HepG2 (cell line): ENCODE results near the gene PDC. TPM values are rescaled to one million over a fixed set of nuclear protein-coding genes. Genes with fewer than 3 reads are reported as not detected.

Experiments
- ATAC-seq: fragments of 200-7000 bp; cut with Tn5 transposase; 3 replicates; pipeline ENCODE4 v1.9.1; 2020; ENCODE audit warnings: mild to moderate bottlenecking, moderate library complexity
- BruUV-seq: library from RNA; stranded (reverse); fragments of 400-500 nt; replicated peaks from 2 replicates; lab custom pipeline; 2021; lab: Mats Ljungman, UMichigan
- CTCF ChIA-PET: fragments of 300-600 bp; formaldehyde crosslinking; extraction: SDS; loops from one replicate; lab custom pipeline; 2021; ENCODE audit warnings: low total read pairs, inconsistent platforms, low intra/inter-chr PET ratio; lab: Yijun Ruan, JAX
- POLR2A ChIA-PET: fragments of 350-600 bp; sonication (Branson Sonifier 250); formaldehyde crosslinking; loops from one replicate; lab custom pipeline; 2020; ENCODE audit warnings: antibody characterized with exemption, inconsistent platforms; lab: Yijun Ruan, JAX
- DNase-seq: peaks from one replicate; pipeline ENCODE4 v3.0.0-alpha.2; 2015; ENCODE audit warnings: low spot score
- FAIRE-seq: peaks from 3 replicates; lab custom pipeline; 2011; peaks lifted over from hg19 to GRCh38; lab: Jason Lieb, UNC
- H2AFZ ChIP-seq: one replicate; pipeline ENCODE4 v1.6.1; 2011; ENCODE audit warnings: low read length, inconsistent platforms
- H3K27ac ChIP-seq: fragments of 300-600 bp; 3 replicates; pipeline ENCODE4 v1.8.0; 2011; ENCODE audit warnings: mixed run types, mild to moderate bottlenecking, mixed read lengths, low read length, inconsistent platforms; ENCODE audit not compliant: insufficient read depth; ENCODE audit errors: extremely low read length
- H3K27me3 ChIP-seq, 2 experiments: fragments of 200-600 bp in 1 of 2; 2 replicates in 1 of 2; 3 replicates in 1 of 2; pipeline versions ENCODE4 v1.6.0 to v1.8.0; 2011; ENCODE audit warnings: low read length in 2 of 2, mild to moderate bottlenecking in 2 of 2, moderate library complexity in 2 of 2, inconsistent platforms in 1 of 2; ENCODE audit not compliant: insufficient read depth in 2 of 2, control insufficient read depth in 1 of 2
- H3K36me3 ChIP-seq, 2 experiments: fragments of 200-600 bp in 1 of 2; replicated peaks in 1 of 2; 2 replicates in 1 of 2; 3 replicates in 1 of 2; pipeline versions ENCODE4 v1.5.1 to v1.8.0; 2011; ENCODE audit warnings: low read length in 2 of 2, inconsistent platforms in 1 of 2; ENCODE audit not compliant: insufficient read depth in 2 of 2, control insufficient read depth in 1 of 2
- H3K4me1 ChIP-seq: 2 replicates; pipeline ENCODE4 v1.5.1; 2012; ENCODE audit warnings: low read length, inconsistent platforms; ENCODE audit not compliant: insufficient read depth
- H3K4me2 ChIP-seq: 2 replicates; pipeline ENCODE4 v1.6.0; 2011; ENCODE audit warnings: low read depth, low read length, inconsistent platforms
- H3K4me3 ChIP-seq, 3 experiments: fragments of 200-600 bp in 1 of 3; sonication (generic), shearing (Covaris generic) in 1 of 3; replicated peaks in 1 of 3; 2 replicates each; pipeline ENCODE4 v1.5.1; 2011 to 2016; ENCODE audit warnings: low read length in 3 of 3, inconsistent platforms in 2 of 3, low read depth in 2 of 3, mild to moderate bottlenecking in 2 of 3, control low read depth in 1 of 3, mixed read lengths in 1 of 3; ENCODE audit not compliant: insufficient read depth in 1 of 3
- H3K79me2 ChIP-seq: one replicate; pipeline ENCODE4 v1.6.1; 2011; ENCODE audit warnings: low read length, inconsistent platforms; ENCODE audit not compliant: insufficient read depth
- H3K9ac ChIP-seq: 2 replicates; pipeline ENCODE4 v1.6.0; 2011; ENCODE audit warnings: mild to moderate bottlenecking, low read depth, low read length, inconsistent platforms; ENCODE audit not compliant: insufficient read depth
- H3K9me3 ChIP-seq: 2 replicates; pipeline ENCODE4 v1.5.1; 2012; ENCODE audit warnings: mild to moderate bottlenecking, low read length
- H4K20me1 ChIP-seq: 2 replicates; pipeline ENCODE4 v1.6.0; 2011; ENCODE audit warnings: inconsistent platforms, mild to moderate bottlenecking, low read length, moderate library complexity; ENCODE audit not compliant: insufficient read depth
- GPN1 ChIP-seq: sonication (generic); formaldehyde crosslinking; IDR thresholded peaks from 2 replicates; pipeline ENCODE4 v1.5.1; 2020; ENCODE audit warnings: missing genetic modification reagents, borderline replicate concordance
- HHEX ChIP-seq: IDR thresholded peaks from 2 replicates; pipeline ENCODE4 v1.6.1; 2016; ENCODE audit warnings: control low read depth
- MTA1 ChIP-seq: sonication (generic); formaldehyde crosslinking; IDR thresholded peaks from 2 replicates; pipeline ENCODE4 v1.4.0; 2020; ENCODE audit warnings: missing genetic modification reagents, mild to moderate bottlenecking, borderline replicate concordance
- NCOA1 ChIP-seq: sonication (generic); formaldehyde crosslinking; IDR thresholded peaks from 2 replicates; pipeline ENCODE4 v1.9.0; 2021; ENCODE audit warnings: missing genetic modification reagents
- RARA ChIP-seq: IDR thresholded peaks from 2 replicates; pipeline ENCODE4 v1.6.1; 2016; ENCODE audit warnings: missing genetic modification reagents, missing compliant biosample characterization
- REL ChIP-seq: sonication (generic); formaldehyde crosslinking; conservative IDR thresholded peaks from 2 replicates; pipeline ENCODE4 v1.8.0; 2022; ENCODE audit warnings: mild to moderate bottlenecking, missing genetic modification reagents, moderate library complexity
- REPIN1 ChIP-seq: sonication (generic); formaldehyde crosslinking; IDR thresholded peaks from 2 replicates; pipeline ENCODE4 v1.8.0; 2022; ENCODE audit warnings: missing genetic modification reagents, low read depth, mild to moderate bottlenecking, borderline replicate concordance
- SAP130 ChIP-seq: IDR thresholded peaks from 2 replicates; pipeline ENCODE4 v1.6.1; 2016; ENCODE audit warnings: low read depth
- SOX5 ChIP-seq: IDR thresholded peaks from 2 replicates; pipeline ENCODE4 v1.6.1; 2016; ENCODE audit warnings: borderline replicate concordance
- SRF ChIP-seq: IDR thresholded peaks from 2 replicates; pipeline ENCODE4 v1.6.1; 2011; ENCODE audit warnings: mild to moderate bottlenecking, low read depth, low read length, moderate library complexity
- ZBTB21 ChIP-seq: sonication (generic); formaldehyde crosslinking; IDR thresholded peaks from 2 replicates; pipeline ENCODE4 v1.4.0; 2020; ENCODE audit warnings: missing genetic modification reagents
- ZNF263 ChIP-seq: sonication (generic); formaldehyde crosslinking; IDR thresholded peaks from 2 replicates; pipeline ENCODE4 v1.4.0; 2020; ENCODE audit warnings: missing genetic modification reagents
- ZNF451 ChIP-seq: sonication (generic); formaldehyde crosslinking; IDR thresholded peaks from 2 replicates; pipeline ENCODE4 v1.5.0; 2020; ENCODE audit warnings: mild to moderate bottlenecking, missing genetic modification reagents
- in situ Hi-C: cut with HindIII; loops from 2 replicates; pipeline ENCODE4 v1.10.0; 2017; ENCODE audit warnings: low pct_unique_long_range_greater_than_20kb; ENCODE audit not compliant: extremely low pct_ligation_motif_present
- intact Hi-C: fragments of 100-400 bp; cut with micrococcal nuclease; formaldehyde crosslinking; loops from one replicate; pipeline ENCODE4 v1.10.0; 2022; ENCODE audit not compliant: unreplicated experiment
- polyA plus RNA-seq, 8 experiments: library from polyadenylated mRNA; depleted of rRNA in 3 of 8; stranded (reverse) in 7 of 8; unstranded in 1 of 8; fragments of >200 nt; fragmentation: Illumina TruSeq in 4 of 8; extraction: Trizol in 4 of 8; gene quantifications; 2 replicates each; pipeline versions ENCODE4 v1.2.1 to v1.2.3, GENCODE V29; 2011 to 2016; ENCODE audit warnings: low read depth in 4 of 8, missing spikeins in 1 of 8, mixed read lengths in 1 of 8; ENCODE audit not compliant: insufficient read depth in 1 of 8
- total RNA-seq, 5 experiments: library from RNA; depleted of rRNA; stranded (reverse); fragments of >200 nt; fragmentation: Illumina TruSeq; extraction: Trizol; gene quantifications; 2 replicates each; pipeline ENCODE4 v1.2.3, GENCODE V29; 2016; ENCODE audit warnings: low read depth in 1 of 5
- TF ChIP-seq, protein P1 (sequence below): sonication (generic); formaldehyde crosslinking; IDR thresholded peaks from 2 replicates; pipeline ENCODE4 v1.9.0; 2021; ENCODE audit warnings: missing genetic modification reagents, mild to moderate bottlenecking, borderline replicate concordance
- TF ChIP-seq, protein P2 (sequence below): sonication (generic); formaldehyde crosslinking; IDR thresholded peaks from 2 replicates; pipeline ENCODE4 v1.4.0; 2020; ENCODE audit warnings: missing genetic modification reagents
- TF ChIP-seq, protein P3 (sequence below): sonication (generic); formaldehyde crosslinking; IDR thresholded peaks from 2 replicates; pipeline ENCODE4 v1.4.0; 2020; ENCODE audit warnings: missing genetic modification reagents
- TF ChIP-seq, protein P4 (sequence below): sonication (generic); formaldehyde crosslinking; IDR thresholded peaks from 2 replicates; pipeline ENCODE4 v1.8.1; 2023; ENCODE audit warnings: mild to moderate bottlenecking, missing genetic modification reagents
- TF ChIP-seq, protein P5 (sequence below): IDR thresholded peaks from 2 replicates; pipeline ENCODE4 v1.6.1; 2016

PDC gene
- total and polyA plus RNA-seq, 2 of the 13 experiments (the other 11 are each of a cell fraction or from before 2014, with no cell fraction given) = not detected

DNA sequence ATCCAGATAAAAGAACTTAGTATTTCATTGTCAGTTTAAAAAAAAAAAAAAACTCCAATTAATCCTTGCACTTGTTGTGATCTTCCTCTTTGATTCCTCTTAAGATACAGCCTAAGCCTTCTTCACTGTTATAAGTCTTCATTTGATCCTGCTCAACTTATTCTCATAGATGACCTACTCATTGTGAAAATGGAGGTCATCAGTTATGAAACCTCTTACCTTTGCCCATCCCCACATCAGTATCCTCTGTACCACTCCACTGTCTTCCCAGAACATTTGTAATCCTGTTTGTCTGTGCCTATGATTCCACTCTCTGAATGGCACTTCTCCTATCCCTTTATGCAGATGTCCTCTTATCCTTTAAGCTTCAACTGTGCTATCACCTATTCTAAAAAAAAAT, 57.3 kb downstream of the PDC start:
- ATAC-seq = no peak
- no peak overlapping the region for H3K4me3 ChIP-seq
- no TSS peak for BruUV-seq
- POLR2A ChIA-PET = no interaction called here
- H4K20me1 ChIP-seq = no peaks in the 10 kb centered on the region
- peaks cover 4 to 44% of the 10 kb centered on the region in 2 experiments; a peak in 4 of 5 replicates for H3K36me3 ChIP-seq
- in situ Hi-C loops = no loop called here
- intact Hi-C loops = loop anchor here (1.0 kb wide), 1 partner anchor 583 kb away; no protein-coding TSS in a partner anchor
- CTCF ChIA-PET = no interaction called here
- H3K9ac ChIP-seq = no peak overlapping the region
- no peak overlapping the region for H3K27ac ChIP-seq
- no peak overlapping the region for H3K4me2 ChIP-seq
- H3K4me1 ChIP-seq = no peaks in the 10 kb centered on the region
- no peaks in the 10 kb centered on the region for H3K27me3 ChIP-seq
- no peaks in the 10 kb centered on the region for H3K79me2 ChIP-seq
- H3K9me3 ChIP-seq = no peaks in the 10 kb centered on the region
- no peak overlapping the region for H2AFZ ChIP-seq
- TF ChIP-seq REPIN1 (CRISPR knock-in tag) (no peak), REL (CRISPR knock-in tag) (no peak), GPN1 (no peak), ZBTB21 (CRISPR knock-in tag) (no peak), ZNF263 (no peak), SOX5 (CRISPR knock-in tag) (no peak), NCOA1 (no peak), MTA1 (CRISPR knock-in tag) (no peak), SAP130 (CRISPR knock-in tag) (no peak), ZNF451 (CRISPR knock-in tag) (no peak), RARA (CRISPR knock-in tag) (no peak), SRF (no peak), HHEX (CRISPR knock-in tag) (no peak)
- TF ChIP-seq, protein P1, sequence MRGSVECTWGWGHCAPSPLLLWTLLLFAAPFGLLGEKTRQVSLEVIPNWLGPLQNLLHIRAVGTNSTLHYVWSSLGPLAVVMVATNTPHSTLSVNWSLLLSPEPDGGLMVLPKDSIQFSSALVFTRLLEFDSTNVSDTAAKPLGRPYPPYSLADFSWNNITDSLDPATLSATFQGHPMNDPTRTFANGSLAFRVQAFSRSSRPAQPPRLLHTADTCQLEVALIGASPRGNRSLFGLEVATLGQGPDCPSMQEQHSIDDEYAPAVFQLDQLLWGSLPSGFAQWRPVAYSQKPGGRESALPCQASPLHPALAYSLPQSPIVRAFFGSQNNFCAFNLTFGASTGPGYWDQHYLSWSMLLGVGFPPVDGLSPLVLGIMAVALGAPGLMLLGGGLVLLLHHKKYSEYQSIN (CRISPR knock-in tag) = no peak
- TF ChIP-seq, protein P2, sequence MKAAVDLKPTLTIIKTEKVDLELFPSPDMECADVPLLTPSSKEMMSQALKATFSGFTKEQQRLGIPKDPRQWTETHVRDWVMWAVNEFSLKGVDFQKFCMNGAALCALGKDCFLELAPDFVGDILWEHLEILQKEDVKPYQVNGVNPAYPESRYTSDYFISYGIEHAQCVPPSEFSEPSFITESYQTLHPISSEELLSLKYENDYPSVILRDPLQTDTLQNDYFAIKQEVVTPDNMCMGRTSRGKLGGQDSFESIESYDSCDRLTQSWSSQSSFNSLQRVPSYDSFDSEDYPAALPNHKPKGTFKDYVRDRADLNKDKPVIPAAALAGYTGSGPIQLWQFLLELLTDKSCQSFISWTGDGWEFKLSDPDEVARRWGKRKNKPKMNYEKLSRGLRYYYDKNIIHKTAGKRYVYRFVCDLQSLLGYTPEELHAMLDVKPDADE (CRISPR knock-in tag) = no peak
- TF ChIP-seq, protein P3, sequence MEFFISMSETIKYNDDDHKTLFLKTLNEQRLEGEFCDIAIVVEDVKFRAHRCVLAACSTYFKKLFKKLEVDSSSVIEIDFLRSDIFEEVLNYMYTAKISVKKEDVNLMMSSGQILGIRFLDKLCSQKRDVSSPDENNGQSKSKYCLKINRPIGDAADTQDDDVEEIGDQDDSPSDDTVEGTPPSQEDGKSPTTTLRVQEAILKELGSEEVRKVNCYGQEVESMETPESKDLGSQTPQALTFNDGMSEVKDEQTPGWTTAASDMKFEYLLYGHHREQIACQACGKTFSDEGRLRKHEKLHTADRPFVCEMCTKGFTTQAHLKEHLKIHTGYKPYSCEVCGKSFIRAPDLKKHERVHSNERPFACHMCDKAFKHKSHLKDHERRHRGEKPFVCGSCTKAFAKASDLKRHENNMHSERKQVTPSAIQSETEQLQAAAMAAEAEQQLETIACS (CRISPR knock-in tag) = no peak
- TF ChIP-seq, protein P4, sequence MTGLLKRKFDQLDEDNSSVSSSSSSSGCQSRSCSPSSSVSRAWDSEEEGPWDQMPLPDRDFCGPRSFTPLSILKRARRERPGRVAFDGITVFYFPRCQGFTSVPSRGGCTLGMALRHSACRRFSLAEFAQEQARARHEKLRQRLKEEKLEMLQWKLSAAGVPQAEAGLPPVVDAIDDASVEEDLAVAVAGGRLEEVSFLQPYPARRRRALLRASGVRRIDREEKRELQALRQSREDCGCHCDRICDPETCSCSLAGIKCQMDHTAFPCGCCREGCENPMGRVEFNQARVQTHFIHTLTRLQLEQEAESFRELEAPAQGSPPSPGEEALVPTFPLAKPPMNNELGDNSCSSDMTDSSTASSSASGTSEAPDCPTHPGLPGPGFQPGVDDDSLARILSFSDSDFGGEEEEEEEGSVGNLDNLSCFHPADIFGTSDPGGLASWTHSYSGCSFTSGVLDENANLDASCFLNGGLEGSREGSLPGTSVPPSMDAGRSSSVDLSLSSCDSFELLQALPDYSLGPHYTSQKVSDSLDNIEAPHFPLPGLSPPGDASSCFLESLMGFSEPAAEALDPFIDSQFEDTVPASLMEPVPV = no peak
- TF ChIP-seq, protein P5, sequence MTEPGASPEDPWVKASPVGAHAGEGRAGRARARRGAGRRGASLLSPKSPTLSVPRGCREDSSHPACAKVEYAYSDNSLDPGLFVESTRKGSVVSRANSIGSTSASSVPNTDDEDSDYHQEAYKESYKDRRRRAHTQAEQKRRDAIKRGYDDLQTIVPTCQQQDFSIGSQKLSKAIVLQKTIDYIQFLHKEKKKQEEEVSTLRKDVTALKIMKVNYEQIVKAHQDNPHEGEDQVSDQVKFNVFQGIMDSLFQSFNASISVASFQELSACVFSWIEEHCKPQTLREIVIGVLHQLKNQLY (CRISPR knock-in tag) = no peak
- TF ChIP-seq, all 625 proteins: peak for 0
- FAIRE-seq (no peak), DNase-seq (no peak)
